ENCODE results near the gene RDH12. TPM values are rescaled to one million over a fixed set of nuclear protein-coding genes. Genes with fewer than 3 reads are reported as not detected.

RDH12 gene
- total RNA-seq, 2 experiments from 2014 or later = not detected

Other genes with a start within 250 kb of the RDH12 start
- 1 to 10 TPM; 3.1 to 3.5 TPM for gene TMEM229B, start 213.2 kb upstream of the RDH12 start, total RNA-seq
- 1 to 10 TPM; 2.4 to 3.3 TPM for gene PLEKHH1, start 168.6 kb upstream of the RDH12 start, total RNA-seq
- gene PIGH, start 101.6 kb upstream of the RDH12 start, total RNA-seq = 10 to 100 TPM; 17.5 to 18.2 TPM
- 10 to 100 TPM in 1 of 2 experiments, 1 to 10 TPM in 1; 8.7 to 10.2 TPM for gene ARG2, start 82.0 kb upstream of the RDH12 start, total RNA-seq
- 10 to 100 TPM; 70.7 to 72.5 TPM for gene VTI1B, start 27.3 kb upstream of the RDH12 start, total RNA-seq
- 10 to 100 TPM; 72.5 to 74.0 TPM for gene RDH11, start 6.1 kb upstream of the RDH12 start, total RNA-seq
- 10 to 100 TPM; 18.2 to 20.0 TPM for gene ZFYVE26, start 114.7 kb downstream of the RDH12 start, total RNA-seq
- gene RAD51B, start 117.9 kb downstream of the RDH12 start, total RNA-seq = 10 to 100 TPM; 27.4 to 31.6 TPM